ENCODE results near the gene MAD1L1.
A peak's percentile ranks its signal among the peaks of the same experiment; 100 is the strongest.

MAD1L1 gene

GRCh38 chr7:1845536-1846311 lies 387.0 kb downstream of the MAD1L1 start:
- peaks cover 71% of the 10 kb centered on the region for H3K36me3 ChIP-seq (ENCODE audit: insufficient read depth, low read length)
- no peaks in the 10 kb centered on the region for H3K4me1 ChIP-seq (ENCODE audit: insufficient read depth, low read length)
- no peaks in the 10 kb centered on the region for H3K9me3 ChIP-seq (ENCODE audit: insufficient read depth, low read length, severe bottlenecking)
- no peak overlapping the region for H3K27ac ChIP-seq (ENCODE audit: low read length)
- H4K20me1 ChIP-seq (ENCODE audit: insufficient read depth, low read length), result peaks cover 49% of the 10 kb centered on the region
- DNase-seq (no peak), ATAC-seq (ENCODE audit: insufficient read depth, low read depth) (no peak)
- H3K4me3 ChIP-seq (ENCODE audit: low read depth in 1 of 2, low read length in 2 of 2), result no peak overlapping the region
- no peaks in the 10 kb centered on the region for H3K27me3 ChIP-seq (ENCODE audit: insufficient read depth, low read length, poor library complexity)
- TF ChIP-seq CTCF (IDR thresholded peaks at IDR 0.05; ENCODE audit: borderline replicate concordance, extremely low read depth, low read length, poor library complexity, severe bottlenecking), result no peak
- no peak for TF ChIP-seq EZH2 (IDR thresholded peaks at IDR 0.05; ENCODE audit: borderline replicate concordance, low read depth, low read length, severe bottlenecking)
- no peak overlapping the region for H3K4me2 ChIP-seq (ENCODE audit: insufficient read depth, low read length)
- H3K79me2 ChIP-seq (ENCODE audit: insufficient read depth, low read length), result peaks cover 6% of the 10 kb centered on the region; the same call in 1 of the 2 replicates
- no peak overlapping the region for H2AFZ ChIP-seq (ENCODE audit: low read depth, low read length)
- H3K9ac ChIP-seq (ENCODE audit: low read depth, low read length), result no peak overlapping the region

DNA sequence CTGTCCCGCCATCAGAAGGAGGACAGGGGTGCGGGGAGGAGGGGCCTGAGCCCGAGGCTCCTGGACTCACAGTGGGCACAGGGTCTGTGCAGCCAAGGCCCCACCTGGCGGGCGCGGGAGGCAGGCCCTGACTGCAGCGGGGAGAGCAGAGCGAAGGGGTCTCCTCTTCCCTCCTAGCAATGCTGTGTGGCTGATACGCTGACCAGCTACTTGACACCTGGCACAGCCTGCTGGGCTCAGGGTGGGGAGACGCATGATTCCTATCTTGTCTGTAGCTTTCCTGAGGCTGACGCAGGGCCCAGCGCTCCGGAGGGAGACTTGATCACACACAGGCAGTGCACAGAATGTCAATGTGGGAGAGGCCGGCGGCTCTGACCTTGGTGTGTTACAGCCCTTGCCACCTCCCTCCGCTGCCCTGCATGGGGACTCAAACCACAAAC lies 387.8 kb downstream of the MAD1L1 start:
- no peak; the same call in 2 of the 3 replicates for ATAC-seq (ENCODE audit: insufficient read depth, low read depth)
- 0 out of 2 replicates have a peak, but pooled peaks cover 2% of the 10 kb centered on the region for H3K79me2 ChIP-seq (ENCODE audit: insufficient read depth, low read length)
- TF ChIP-seq CTCF (IDR thresholded peaks at IDR 0.05; ENCODE audit: borderline replicate concordance, extremely low read depth, low read length, poor library complexity, severe bottlenecking), result no peak
- no peak for TF ChIP-seq EZH2 (IDR thresholded peaks at IDR 0.05; ENCODE audit: borderline replicate concordance, low read depth, low read length, severe bottlenecking)
- H3K4me3 ChIP-seq (ENCODE audit: low read depth in 1 of 2, low read length in 2 of 2), result no peak overlapping the region
- peaks cover 71% of the 10 kb centered on the region for H3K36me3 ChIP-seq (ENCODE audit: insufficient read depth, low read length)
- H3K9ac ChIP-seq (ENCODE audit: low read depth, low read length), result no peak overlapping the region
- no peaks in the 10 kb centered on the region for H3K9me3 ChIP-seq (ENCODE audit: insufficient read depth, low read length, severe bottlenecking)
- no peaks in the 10 kb centered on the region for H3K27me3 ChIP-seq (ENCODE audit: insufficient read depth, low read length, poor library complexity)
- H3K4me1 ChIP-seq (ENCODE audit: insufficient read depth, low read length), result no peaks in the 10 kb centered on the region
- H3K4me2 ChIP-seq (ENCODE audit: insufficient read depth, low read length), result no peak overlapping the region
- no peak overlapping the region for H2AFZ ChIP-seq (ENCODE audit: low read depth, low read length)
- no peak for DNase-seq
- H4K20me1 ChIP-seq (ENCODE audit: insufficient read depth, low read length), result peaks cover 42% of the 10 kb centered on the region
- H3K27ac ChIP-seq (ENCODE audit: low read length), result no peak overlapping the region; the same call in 1 of the 2 replicates

GRCh38 chr7:1844336-1844950 lies 388.3 kb downstream of the MAD1L1 start:
- no peak overlapping the region for H3K9ac ChIP-seq (ENCODE audit: low read depth, low read length)
- no peak overlapping the region; the same call in 1 of the 2 replicates for H3K27ac ChIP-seq (ENCODE audit: low read length)
- no peak for ATAC-seq (ENCODE audit: insufficient read depth, low read depth)
- DNase-seq, result no peak
- H3K4me1 ChIP-seq (ENCODE audit: insufficient read depth, low read length), result no peaks in the 10 kb centered on the region
- H3K4me2 ChIP-seq (ENCODE audit: insufficient read depth, low read length), result no peak overlapping the region
- H3K9me3 ChIP-seq (ENCODE audit: insufficient read depth, low read length, severe bottlenecking), result no peaks in the 10 kb centered on the region
- TF ChIP-seq CTCF (IDR thresholded peaks at IDR 0.05; ENCODE audit: borderline replicate concordance, extremely low read depth, low read length, poor library complexity, severe bottlenecking) (peak; percentile 26), EZH2 (IDR thresholded peaks at IDR 0.05; ENCODE audit: borderline replicate concordance, low read depth, low read length, severe bottlenecking) (no peak)
- no peak overlapping the region for H3K4me3 ChIP-seq (ENCODE audit: low read depth in 1 of 2, low read length in 2 of 2)
- H4K20me1 ChIP-seq (ENCODE audit: insufficient read depth, low read length), result peaks cover 46% of the 10 kb centered on the region
- 0 out of 2 replicates have a peak, but pooled peaks cover 2% of the 10 kb centered on the region for H3K79me2 ChIP-seq (ENCODE audit: insufficient read depth, low read length)
- H2AFZ ChIP-seq (ENCODE audit: low read depth, low read length), result no peak overlapping the region
- H3K36me3 ChIP-seq (ENCODE audit: insufficient read depth, low read length), result peaks cover 70% of the 10 kb centered on the region
- H3K27me3 ChIP-seq (ENCODE audit: insufficient read depth, low read length, poor library complexity), result no peaks in the 10 kb centered on the region

Measured in DND-41 (cell line).